HEK293 (cell line): ENCODE data around the gene CADPS.

Source experiments
- CTCF ChIA-PET: fragments of 350-600 bp; formaldehyde crosslinking; extraction: SDS; loops from one replicate; lab custom pipeline; 2021; ENCODE audit warnings: antibody characterized with exemption; lab: Yijun Ruan, JAX
- POLR2A ChIA-PET: fragments of 300-600 bp; formaldehyde crosslinking; extraction: SDS; loops from one replicate; lab custom pipeline; 2020; ENCODE audit warnings: antibody characterized with exemption, inconsistent platforms; lab: Yijun Ruan, JAX
- H3K27ac ChIP-seq: fragments of 200-500 bp; sonication (Bioruptor generic); 2 replicates; pipeline ENCODE4 v1.5.1; 2014; ENCODE audit warnings: low read depth, low read length, control low read depth, inconsistent platforms; ENCODE audit errors: extremely low read depth
- H3K36me3 ChIP-seq, 2 experiments: fragments of 200-500 bp in 1 of 2; sonication (Bioruptor generic) in 1 of 2; 1 replicate in 1 of 2; 2 replicates in 1 of 2; pipeline ENCODE4 v1.5.1; 2014 to 2017; ENCODE audit warnings: inconsistent platforms in 2 of 2, low read length in 2 of 2; ENCODE audit not compliant: control insufficient read depth in 2 of 2, insufficient read depth in 1 of 2
- H3K4me1 ChIP-seq: fragments of 200-500 bp; sonication (Bioruptor generic); 2 replicates; pipeline ENCODE4 v1.5.1; 2014; ENCODE audit warnings: mild to moderate bottlenecking, low read length, inconsistent platforms; ENCODE audit not compliant: control insufficient read depth, insufficient read depth
- H3K4me3 ChIP-seq: 2 replicates; pipeline ENCODE4 v1.5.1; 2011; ENCODE audit warnings: low read depth, mild to moderate bottlenecking, control low read depth, low read length, moderate library complexity
- H3K9me3 ChIP-seq: fragments of 200-500 bp; sonication (Bioruptor generic); 2 replicates; pipeline ENCODE4 v1.5.1; 2014; ENCODE audit warnings: low read depth, low read length, inconsistent platforms; ENCODE audit not compliant: control insufficient read depth, insufficient read depth
- BCL11A ChIP-seq: fragments of 450-650 bp; formaldehyde crosslinking; IDR thresholded peaks from 2 replicates; pipeline ENCODE4 v1.5.1; 2016; ENCODE audit warnings: low read depth, missing biosample characterization, missing genetic modification characterization
- CTCF ChIP-seq: fragments of 450-650 bp; formaldehyde crosslinking; IDR thresholded peaks from 2 replicates; pipeline ENCODE4 v1.5.1; 2016; ENCODE audit warnings: missing biosample characterization, missing genetic modification characterization
- EGR2 ChIP-seq: fragments of 450-650 bp; formaldehyde crosslinking; IDR thresholded peaks from 2 replicates; pipeline ENCODE4 v1.5.1; 2016; ENCODE audit warnings: low read depth, missing biosample characterization, missing genetic modification characterization
- GLIS2 ChIP-seq: fragments of 450-650 bp; formaldehyde crosslinking; IDR thresholded peaks from 2 replicates; pipeline ENCODE4 v1.5.1; 2016; ENCODE audit warnings: missing biosample characterization, missing genetic modification characterization
- HOXC10 ChIP-seq: sonication (generic); formaldehyde crosslinking; IDR thresholded peaks from 2 replicates; pipeline ENCODE4 v1.8.1; 2023; ENCODE audit warnings: mild to moderate bottlenecking, missing genetic modification reagents
- KLF17 ChIP-seq: fragments of 450-650 bp; formaldehyde crosslinking; IDR thresholded peaks from 2 replicates; pipeline ENCODE4 v1.5.1; 2016; ENCODE audit warnings: missing biosample characterization, missing genetic modification characterization
- MZF1 ChIP-seq: fragments of 450-650 bp; formaldehyde crosslinking; IDR thresholded peaks from 2 replicates; pipeline ENCODE4 v1.5.1; 2017; ENCODE audit warnings: missing biosample characterization, missing genetic modification characterization, borderline replicate concordance
- PBX3 ChIP-seq: sonication (generic); formaldehyde crosslinking; IDR thresholded peaks from 2 replicates; pipeline ENCODE4 v1.8.1; 2022; ENCODE audit warnings: mild to moderate bottlenecking, moderate library complexity, missing genetic modification reagents
- ZBTB48 ChIP-seq: fragments of 450-650 bp; formaldehyde crosslinking; IDR thresholded peaks from 2 replicates; pipeline ENCODE4 v1.5.1; 2016; ENCODE audit warnings: missing biosample characterization, missing genetic modification characterization
- ZFHX2 ChIP-seq: fragments of 450-650 bp; formaldehyde crosslinking; conservative IDR thresholded peaks from 2 replicates; pipeline ENCODE4 v1.5.1; 2016; ENCODE audit warnings: missing biosample characterization, missing genetic modification characterization
- ZFP3 ChIP-seq: fragments of 450-650 bp; formaldehyde crosslinking; IDR thresholded peaks from 2 replicates; pipeline ENCODE4 v1.5.1; 2016; ENCODE audit warnings: low read depth, missing biosample characterization, missing genetic modification characterization
- ZNF239 ChIP-seq: fragments of 450-650 bp; formaldehyde crosslinking; IDR thresholded peaks from 2 replicates; pipeline ENCODE4 v1.5.1; 2016; ENCODE audit warnings: missing biosample characterization, missing genetic modification characterization
- ZNF24 ChIP-seq: fragments of 450-650 bp; formaldehyde crosslinking; IDR thresholded peaks from 2 replicates; pipeline ENCODE4 v1.5.1; 2016; ENCODE audit warnings: missing biosample characterization, missing genetic modification characterization
- ZNF423 ChIP-seq: fragments of 450-650 bp; formaldehyde crosslinking; IDR thresholded peaks from 2 replicates; pipeline ENCODE4 v1.5.1; 2016; ENCODE audit warnings: missing biosample characterization, missing genetic modification characterization
- ZNF426 ChIP-seq: fragments of 450-650 bp; formaldehyde crosslinking; IDR thresholded peaks from 2 replicates; pipeline ENCODE4 v1.5.1; 2017; ENCODE audit warnings: missing biosample characterization, missing genetic modification characterization, mild to moderate bottlenecking, inconsistent platforms, moderate library complexity
- ZNF530 ChIP-seq: fragments of 450-650 bp; formaldehyde crosslinking; IDR thresholded peaks from 2 replicates; pipeline ENCODE4 v1.5.1; 2016; ENCODE audit warnings: low read depth, missing biosample characterization, missing genetic modification characterization
- ZNF561 ChIP-seq: fragments of 450-650 bp; IDR thresholded peaks from 2 replicates; pipeline ENCODE4 v1.5.1; 2018; ENCODE audit warnings: missing biosample characterization, missing genetic modification characterization, borderline replicate concordance
- ZNF580 ChIP-seq: fragments of 450-650 bp; formaldehyde crosslinking; IDR thresholded peaks from 2 replicates; pipeline ENCODE4 v1.5.1; 2016; ENCODE audit warnings: missing biosample characterization, missing genetic modification characterization
- ZNF677 ChIP-seq: fragments of 450-650 bp; IDR thresholded peaks from 2 replicates; pipeline ENCODE4 v1.5.0; 2018; ENCODE audit warnings: missing biosample characterization, mild to moderate bottlenecking, missing genetic modification characterization, moderate library complexity
- TF ChIP-seq, protein P1 (sequence below): fragments of 450-650 bp; formaldehyde crosslinking; IDR thresholded peaks from 2 replicates; pipeline ENCODE4 v1.5.1; 2016; ENCODE audit warnings: missing biosample characterization, missing genetic modification characterization

CADPS gene

DNA sequence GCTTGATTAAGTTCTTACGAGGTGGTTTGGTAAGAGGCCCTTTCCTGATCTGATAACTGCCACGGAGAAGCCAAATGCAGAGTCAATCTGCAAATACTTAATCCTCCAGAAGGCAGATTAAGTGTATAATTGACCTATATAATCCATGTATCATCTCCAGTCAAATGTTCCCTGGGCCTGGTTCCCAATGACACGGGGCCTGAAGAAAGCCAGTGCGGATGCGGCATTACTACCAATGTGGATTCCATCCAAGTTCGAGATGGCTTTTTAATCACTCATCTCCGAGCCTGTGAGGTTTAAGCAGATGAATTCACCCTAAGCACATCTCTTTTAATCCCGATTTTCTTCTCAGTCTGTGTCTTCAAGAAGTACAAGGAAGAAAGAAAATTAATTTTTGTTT is 441.8 kb downstream of the CADPS start:
- POLR2A ChIA-PET: no interaction called here
- TF ChIP-seq GLIS2: no peak
- TF ChIP-seq ZNF561: no peak
- no peak for TF ChIP-seq ZFP3 (tag by site-specific recombination)
- TF ChIP-seq MZF1: no peak
- TF ChIP-seq, protein P1, sequence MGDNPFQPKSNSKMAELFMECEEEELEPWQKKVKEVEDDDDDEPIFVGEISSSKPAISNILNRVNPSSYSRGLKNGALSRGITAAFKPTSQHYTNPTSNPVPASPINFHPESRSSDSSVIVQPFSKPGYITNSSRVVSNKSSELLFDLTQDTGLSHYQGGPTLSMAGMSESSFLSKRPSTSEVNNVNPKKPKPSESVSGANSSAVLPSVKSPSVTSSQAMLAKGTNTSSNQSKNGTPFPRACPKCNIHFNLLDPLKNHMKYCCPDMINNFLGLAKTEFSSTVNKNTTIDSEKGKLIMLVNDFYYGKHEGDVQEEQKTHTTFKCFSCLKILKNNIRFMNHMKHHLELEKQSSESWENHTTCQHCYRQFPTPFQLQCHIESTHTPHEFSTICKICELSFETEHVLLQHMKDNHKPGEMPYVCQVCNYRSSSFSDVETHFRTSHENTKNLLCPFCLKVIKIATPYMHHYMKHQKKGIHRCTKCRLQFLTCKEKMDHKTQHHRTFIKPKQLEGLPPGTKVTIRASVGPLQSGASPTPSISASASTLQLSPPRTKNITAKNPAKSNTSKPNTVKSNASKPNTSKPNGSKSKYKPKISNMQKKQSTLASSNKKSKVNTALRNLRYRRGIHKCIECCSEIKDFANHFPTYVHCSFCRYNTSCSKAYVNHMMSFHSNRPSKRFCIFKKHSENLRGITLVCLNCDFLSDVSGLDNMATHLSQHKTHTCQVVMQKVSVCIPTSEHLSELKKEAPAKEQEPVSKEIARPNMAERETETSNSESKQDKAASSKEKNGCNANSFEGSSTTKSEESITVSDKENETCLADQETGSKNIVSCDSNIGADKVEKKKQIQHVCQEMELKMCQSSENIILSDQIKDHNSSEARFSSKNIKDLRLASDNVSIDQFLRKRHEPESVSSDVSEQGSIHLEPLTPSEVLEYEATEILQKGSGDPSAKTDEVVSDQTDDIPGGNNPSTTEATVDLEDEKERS (tag by site-specific recombination): no peak
- no peak for TF ChIP-seq ZNF239 (tag by site-specific recombination)
- TF ChIP-seq ZNF423: no peak
- TF ChIP-seq PBX3 (CRISPR knock-in tag): no peak
- no peak for TF ChIP-seq KLF17 (tag by site-specific recombination)
- CTCF ChIA-PET: no interaction called here
- H3K4me1 ChIP-seq: no peaks in the 10 kb centered on the region
- no peaks in the 10 kb centered on the region for H3K36me3 ChIP-seq
- H3K4me3 ChIP-seq: no peak overlapping the region
- H3K9me3 ChIP-seq: no peaks in the 10 kb centered on the region
- no peak overlapping the region for H3K27ac ChIP-seq

- Histone ChIP-seq H3K4me1 (no peaks in the 10 kb centered on the region), H3K36me3 (no peaks in the 10 kb centered on the region), H3K4me3 (no peak overlapping the region), H3K27ac (no peak overlapping the region), H3K9me3 (no peaks in the 10 kb centered on the region)
- ChIA-PET POLR2A (no interaction called here), CTCF (interaction anchor here (0.6 kb wide), 1 partner anchor 16 kb away, joined by 3 read pairs; no protein-coding TSS in a partner anchor)
- TF ChIP-seq BCL11A (tag by site-specific recombination) (no peak), ZNF24 (tag by site-specific recombination) (no peak), ZNF677 (no peak), ZFHX2 (tag by site-specific recombination) (no peak), HOXC10 (CRISPR knock-in tag) (no peak), ZNF580 (no peak), CTCF (tag by site-specific recombination) (no peak), ZBTB48 (no peak), ZNF530 (tag by site-specific recombination) (no peak), EGR2 (tag by site-specific recombination) (no peak), ZNF426 (no peak)
Observed at GRCh38 chr3:62421207-62421606, 454.0 kb downstream of the CADPS start.
